ENCODE data around the gene MNS1. TPM values are rescaled to one million over a fixed set of nuclear protein-coding genes. Genes with fewer than 3 reads are reported as not detected.

MNS1 gene
- total and polyA plus RNA-seq, 9 of the 15 experiments (the other 6 are each of a cell fraction or from before 2014, with no cell fraction given), result 1.1 to 10.3 (median 2.5) TPM

DNA sequence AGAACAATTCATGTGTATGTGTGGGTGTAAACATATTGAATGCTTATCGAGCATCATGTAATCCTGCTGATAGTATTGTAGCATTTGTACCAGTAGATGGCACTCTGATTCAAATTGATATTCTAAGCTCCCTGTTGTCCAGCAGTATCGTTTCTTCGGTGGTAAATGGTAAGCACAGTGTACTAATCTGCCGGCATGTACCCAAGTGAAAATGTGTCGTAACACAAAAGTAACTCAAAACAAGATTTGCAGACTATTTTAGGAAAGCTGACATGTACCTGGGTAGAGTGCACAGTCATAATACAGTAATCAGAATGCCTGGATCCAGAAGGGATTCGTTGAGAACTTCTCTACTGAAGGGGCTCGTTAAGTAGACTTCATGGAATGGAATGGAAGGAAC is 31.7 kb upstream of the MNS1 start (continued):
- TF ChIP-seq ARID3A (IDR thresholded peaks at IDR 0.05; ENCODE audit: borderline replicate concordance, low read depth, low read length) (peak; percentile 71; the same call in 1 of the 2 replicates), NR4A1 (CRISPR knock-in tag; IDR thresholded peaks at IDR 0.05) (no peak), NR4A1 (tag; IDR thresholded peaks at IDR 0.05) (no peak), POLR2A (conservative IDR thresholded peaks at IDR 0.05) (no peak)

GRCh38 chr15:56495533-56495932 is 30.6 kb upstream of the MNS1 start:
- H3K79me2 ChIP-seq (ENCODE audit: control insufficient read depth, insufficient read depth, low read length), result no peaks in the 10 kb centered on the region
- in situ Hi-C loops (cut with MboI), result loop anchor here (10.0 to 25.0 kb wide), 3 partner anchors 317 to 1039 kb away; no protein-coding TSS in a partner anchor
- WGBS (ENCODE audit: insufficient coverage, low coverage, missing lambda C conversion rate), result 0% methylated on average over 3 of the region's 3 CpGs
- no TSS peak for BruUV-seq (replicated peaks)
- H3K4me1 ChIP-seq (replicated peaks in 1 of 2; ENCODE audit: control insufficient read depth in 2 of 2, insufficient read depth in 2 of 2, low read length in 2 of 2), result no peaks in the 10 kb centered on the region; a peak in 1 of 5 replicates
- H4K20me1 ChIP-seq (replicated peaks; ENCODE audit: control insufficient read depth, insufficient read depth, low read length), result no peaks in the 10 kb centered on the region
- POLR2A ChIA-PET, result interaction anchor here (0.6 kb wide), 1 partner anchor 525 kb away, joined by 4 read pairs; no protein-coding TSS in a partner anchor
- H3K4me2 ChIP-seq (ENCODE audit: insufficient read depth, low read length), result no peak overlapping the region
- H3K9me1 ChIP-seq (ENCODE audit: control insufficient read depth, insufficient read depth, low read length), result no peaks in the 10 kb centered on the region
- no peak overlapping the region for H2AFZ ChIP-seq (ENCODE audit: low read depth, low read length)
- no peaks in the 10 kb centered on the region for H3K9me3 ChIP-seq (replicated peaks; ENCODE audit: control insufficient read depth, insufficient read depth, low read depth, low read length)
- no peaks in the 10 kb centered on the region for H3K27me3 ChIP-seq (ENCODE audit: control insufficient read depth in 2 of 2, insufficient read depth in 2 of 2, low read length in 2 of 2)
- CTCF ChIA-PET (ENCODE audit: low intra/inter-chr PET ratio), result no interaction called here
- no peak overlapping the region for H3K9ac ChIP-seq (ENCODE audit: insufficient read depth in 1 of 2, low read depth in 2 of 2, low read length in 2 of 2)
- H3K36me3 ChIP-seq (ENCODE audit: control insufficient read depth, insufficient read depth, low read length), result no peaks in the 10 kb centered on the region
- ATAC-seq (no peak), DNase-seq (ENCODE audit: extremely low read depth in 1 of 4, low spot score in 3 of 4) (no peak), FAIRE-seq (no peak)
- no peak overlapping the region for H3K27ac ChIP-seq (ENCODE audit: extremely low read depth, low read depth, low read length)
- no peak overlapping the region for H3K4me3 ChIP-seq
- intact Hi-C loops (cut with micrococcal nuclease), result loop anchor here (5.0 to 10.0 kb wide), 3 partner anchors 327 to 719 kb away; no protein-coding TSS in a partner anchor
- TF ChIP-seq FOSL1 (tag; conservative IDR thresholded peaks at IDR 0.05), result no peak
- no peak for TF ChIP-seq ZKSCAN1 (IDR thresholded peaks at IDR 0.05; ENCODE audit: low read depth, low read length)
- TF ChIP-seq ZBTB40 (IDR thresholded peaks at IDR 0.05), result no peak
- no peak for TF ChIP-seq ZBTB40 (CRISPR knock-in tag; IDR thresholded peaks at IDR 0.05)

Measured in K562 (cell line).